Muscle of leg (tissue), 11 donors: ENCODE data around the gene PHKA1. TPM values are rescaled to one million over a fixed set of nuclear protein-coding genes. Genes with fewer than 3 reads are reported as not detected.
"Not testable (repeated sequence)": the region's sequence is repeated elsewhere in the genome, so short reads cannot be mapped to it uniquely, and the experiment has no call there.

ENCODE experiments used
- DNase-seq: peaks from one replicate; pipeline ENCODE4 v3.0.0; 2013
- H3K27ac ChIP-seq: one replicate; pipeline ENCODE4 v1.5.1; 2013; ENCODE audit warnings: mild to moderate bottlenecking, low read length, control low read depth
- H3K27me3 ChIP-seq: one replicate; pipeline ENCODE4 v1.6.1; 2013; ENCODE audit warnings: low read length; ENCODE audit not compliant: control insufficient read depth, insufficient read depth
- H3K36me3 ChIP-seq: one replicate; pipeline ENCODE4 v1.6.1; 2013; ENCODE audit warnings: low read length; ENCODE audit not compliant: control insufficient read depth, insufficient read depth
- H3K4me1 ChIP-seq: one replicate; pipeline ENCODE4 v1.6.1; 2013; ENCODE audit warnings: low read length; ENCODE audit not compliant: control insufficient read depth, insufficient read depth
- H3K4me3 ChIP-seq: one replicate; pipeline ENCODE4 v1.5.1; 2013; ENCODE audit warnings: low read length, control low read depth
- H3K9me3 ChIP-seq: replicated peaks from 2 replicates; pipeline ENCODE4 v1.6.1; 2013; ENCODE audit warnings: low read depth, low read length; ENCODE audit not compliant: control insufficient read depth
- WGBS: methylation state at CpG from one replicate; pipeline ENCODE4 v1.1.5; 2013; ENCODE audit warnings: missing lambda C conversion rate; ENCODE audit not compliant: insufficient coverage; 5-methylcytosine and 5-hydroxymethylcytosine counted together
- polyA plus RNA-seq, 8 donors: library from polyadenylated mRNA; unstranded; fragments of 120-200 nt; gene quantifications; one replicate each; pipeline versions ENCODE4 v1.2.1 to v1.2.3, GENCODE V29; 2013; ENCODE audit warnings: inconsistent platforms in 1 of 8, low replicate concordance in 1 of 8; ENCODE audit not compliant: insufficient read length in 8 of 8, insufficient read depth in 1 of 8
- total RNA-seq: library from RNA; stranded (reverse); fragments of 120-200 nt; gene quantifications from one replicate; pipeline ENCODE4 v1.2.4, GENCODE V29; 2013

Gene PHKA1
- total and polyA plus RNA-seq, 9 donors, result 2.0 to 3.8 (median 2.9) TPM

- H3K4me1 ChIP-seq, result no peaks in the 10 kb centered on the region
- H3K9me3 ChIP-seq, result peaks cover 4% of the 10 kb centered on the region
- WGBS, result 100% methylated on average over 1 of the region's 3 CpGs
- no peaks in the 10 kb centered on the region for H3K36me3 ChIP-seq
- no peak overlapping the region for H3K4me3 ChIP-seq
- H3K27me3 ChIP-seq, result peaks cover 8% of the 10 kb centered on the region
- no peak overlapping the region for H3K27ac ChIP-seq
- no peak for DNase-seq
Observed at GRCh38 chrX:72584163-72584562, 129.9 kb downstream of the PHKA1 start.

- Histone ChIP-seq H3K27ac (no peak overlapping the region), H3K4me3 (no peak overlapping the region), H3K9me3 (no peaks in the 10 kb centered on the region), H3K27me3 (peaks cover 18% of the 10 kb centered on the region), H3K4me1 (no peaks in the 10 kb centered on the region), H3K36me3 (no peaks in the 10 kb centered on the region)
- no peak for DNase-seq
- WGBS, result 77% methylated on average over 4 of the region's 7 CpGs
Observed at GRCh38 chrX:72576141-72576894, 137.8 kb downstream of the PHKA1 start.

GRCh38 chrX:72573158-72573511 is 141.0 kb downstream of the PHKA1 start:
- no peak for DNase-seq
- Histone ChIP-seq H3K4me1 (no peaks in the 10 kb centered on the region), H3K4me3 (peak overlapping the region; percentile 55), H3K27me3 (peaks cover 18% of the 10 kb centered on the region), H3K27ac (no peak overlapping the region), H3K36me3 (peaks cover 11% of the 10 kb centered on the region), H3K9me3 (no peaks in the 10 kb centered on the region)
- 23% methylated on average over 4 of the region's 7 CpGs for WGBS

- Histone ChIP-seq H3K4me3 (peak within 1 kb of the TSS; percentile 55), H3K36me3 (peaks cover 15% of the 10 kb centered on the region), H3K9me3 (no peaks in the 10 kb centered on the region), H3K4me1 (no peaks in the 10 kb centered on the region), H3K27me3 (peaks cover 20% of the 10 kb centered on the region), H3K27ac (peak within 1 kb of the TSS; percentile 71)
- 28% methylated on average over 32 of the region's 36 CpGs for WGBS
- peak; percentile 95 for DNase-seq
Observed at GRCh38 chrX:72572248-72573157, 141.6 kb downstream of the PHKA1 start, which contains the start of gene HDAC8. HDAC8 (minus strand) TSS chrX:72572843; CDS start chrX:72572761, 82 bp downstream.

GRCh38 chrX:72569786-72570185 is 144.3 kb downstream of the PHKA1 start:
- no peak overlapping the region for H3K27ac ChIP-seq
- WGBS, result no CpG with 5 or more reads among the region's 2 CpGs
- peak; percentile 4 for DNase-seq
- H3K4me3 ChIP-seq, result no peak overlapping the region
- peaks cover 15% of the 10 kb centered on the region for H3K27me3 ChIP-seq
- H3K4me1 ChIP-seq, result no peaks in the 10 kb centered on the region
- H3K36me3 ChIP-seq, result peaks cover 23% of the 10 kb centered on the region
- no peaks in the 10 kb centered on the region for H3K9me3 ChIP-seq

- Histone ChIP-seq H3K4me3 (no peak overlapping the region), H3K9me3 (no peaks in the 10 kb centered on the region), H3K27me3 (peaks cover 10% of the 10 kb centered on the region), H3K4me1 (no peaks in the 10 kb centered on the region), H3K36me3 (peaks cover 23% of the 10 kb centered on the region), H3K27ac (no peak overlapping the region)
- 80% methylated on average over 1 of the region's 6 CpGs for WGBS
- DNase-seq, result no peak
Observed at GRCh38 chrX:72568406-72569092, 145.6 kb downstream of the PHKA1 start.

GRCh38 chrX:72566448-72566847 is 147.7 kb downstream of the PHKA1 start:
- Histone ChIP-seq H3K4me1 (no peaks in the 10 kb centered on the region), H3K36me3 (peaks cover 23% of the 10 kb centered on the region), H3K4me3 (no peak overlapping the region), H3K27ac (no peak overlapping the region), H3K9me3 (no peaks in the 10 kb centered on the region), H3K27me3 (peaks cover 8% of the 10 kb centered on the region)
- WGBS, result 80% methylated on average over 1 of the region's 2 CpGs
- DNase-seq, result no peak

GRCh38 chrX:72559655-72560054 is 154.5 kb downstream of the PHKA1 start:
- H3K36me3 ChIP-seq, H3K4me3 ChIP-seq, H3K4me1 ChIP-seq, H3K27ac ChIP-seq, DNase-seq, H3K27me3 ChIP-seq, H3K9me3 ChIP-seq: not testable (repeated sequence)
- 94% methylated on average over 23 of the region's 28 CpGs for WGBS

- DNase-seq, result no peak
- WGBS, result 51% methylated on average over 11 of the region's 16 CpGs
- Histone ChIP-seq H3K36me3 (no peaks in the 10 kb centered on the region), H3K4me3 (no peak overlapping the region), H3K9me3 (no peaks in the 10 kb centered on the region), H3K27me3 (peaks cover 2% of the 10 kb centered on the region), H3K27ac (no peak overlapping the region), H3K4me1 (no peaks in the 10 kb centered on the region)
Observed at GRCh38 chrX:72554448-72555140, 159.5 kb downstream of the PHKA1 start.
